ENCODE data around the gene KLK8. TPM values are rescaled to one million over a fixed set of nuclear protein-coding genes. Genes with fewer than 3 reads are reported as not detected.

The KLK8 gene
- total and polyA plus RNA-seq, 3 experiments from 2014 or later, result not detected

DNA sequence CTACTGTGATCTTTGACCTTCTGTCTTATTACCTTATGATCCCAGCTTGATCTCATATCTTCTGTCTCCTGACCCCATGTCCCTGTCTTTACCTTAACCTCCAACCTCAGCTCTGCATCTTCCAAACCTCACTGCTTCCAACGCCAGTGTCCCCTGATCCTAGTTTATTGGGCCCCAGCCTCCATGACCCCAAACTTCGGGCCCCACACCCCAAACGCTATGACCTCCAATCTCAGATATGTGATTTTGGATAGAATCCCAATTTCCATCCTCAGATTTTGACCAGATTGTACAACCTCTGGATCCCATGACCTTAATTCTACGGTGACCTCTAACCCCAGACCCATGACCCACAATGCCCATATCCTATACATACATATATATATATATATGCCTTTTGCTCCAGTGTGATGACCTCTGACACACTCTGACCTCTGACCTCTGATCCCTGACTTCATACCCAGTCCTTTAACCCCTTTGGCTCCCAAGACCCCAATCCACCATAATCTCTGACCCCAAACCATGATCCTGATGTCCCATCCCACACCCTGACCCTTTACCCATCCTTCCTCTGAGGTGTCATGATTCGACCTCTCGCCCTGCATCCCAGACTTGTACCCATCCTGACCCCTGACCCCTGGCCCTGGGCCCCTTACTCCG is 29.9 kb upstream of the KLK8 start:
- Mint-ChIP-seq H3K4me3 (no peak overlapping the region), H3K4me1 (no peaks in the 10 kb centered on the region), H3K9me3 (no peaks in the 10 kb centered on the region), H3K27ac (peak overlapping the region in 2 of 8 donors; percentile 59 to 62), H3K36me3 (no peaks in the 10 kb centered on the region), H3K27me3 (peaks cover 40 to 49% of the 10 kb centered on the region in 2 donors)
- ChIA-PET POLR2A (no interaction called here), CTCF (no interaction called here)
- H3K4me1 ChIP-seq (ENCODE audit: insufficient read depth, low read length), result no peaks in the 10 kb centered on the region
- DNase-seq, result no peak
- no peak overlapping the region for H3K4me3 ChIP-seq (ENCODE audit: low read length)
- no peak overlapping the region for H3K27ac ChIP-seq (ENCODE audit: low read depth, low read length)
- H3K36me3 ChIP-seq (ENCODE audit: insufficient read depth, low read length), result no peaks in the 10 kb centered on the region
- no peaks in the 10 kb centered on the region for H3K9me3 ChIP-seq (ENCODE audit: low read length)
- H3K27me3 ChIP-seq (ENCODE audit: insufficient read depth, low read length, poor library complexity, severe bottlenecking), result peaks cover 5% of the 10 kb centered on the region

DNA sequence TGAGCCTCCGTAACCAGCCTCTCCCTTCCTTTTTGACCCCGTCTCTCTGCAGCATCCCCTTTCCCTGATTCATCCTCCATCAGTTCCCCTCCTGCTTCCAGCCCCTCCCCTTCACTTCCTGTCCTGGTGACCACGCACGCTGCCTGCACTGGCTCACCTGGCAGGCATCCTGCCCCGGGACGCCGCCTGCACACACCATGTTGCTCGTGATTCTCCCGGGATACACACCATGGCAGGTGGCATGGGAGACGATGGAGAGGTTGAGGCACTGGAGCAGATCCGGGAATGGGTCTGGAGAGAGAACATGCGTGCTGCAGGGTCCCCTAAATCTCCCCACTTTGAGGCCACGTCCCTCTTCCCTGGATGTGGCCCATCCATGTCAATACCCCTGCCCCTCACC is 29.2 kb upstream of the KLK8 start:
- Mint-ChIP-seq H3K36me3 (no peaks in the 10 kb centered on the region), H3K9me3 (no peaks in the 10 kb centered on the region), H3K27me3 (peaks cover 39 to 49% of the 10 kb centered on the region in 2 donors), H3K4me3 (no peak overlapping the region), H3K4me1 (no peaks in the 10 kb centered on the region), H3K27ac (no peak overlapping the region)
- no peaks in the 10 kb centered on the region for H3K9me3 ChIP-seq (ENCODE audit: low read length)
- ChIA-PET CTCF (no interaction called here), POLR2A (no interaction called here)
- no peak overlapping the region for H3K4me3 ChIP-seq (ENCODE audit: low read length)
- H3K27ac ChIP-seq (ENCODE audit: low read depth, low read length), result no peak overlapping the region
- no peak for DNase-seq
- no peaks in the 10 kb centered on the region for H3K36me3 ChIP-seq (ENCODE audit: insufficient read depth, low read length)
- no peaks in the 10 kb centered on the region for H3K4me1 ChIP-seq (ENCODE audit: insufficient read depth, low read length)
- peaks cover 5% of the 10 kb centered on the region for H3K27me3 ChIP-seq (ENCODE audit: insufficient read depth, low read length, poor library complexity, severe bottlenecking)

DNA sequence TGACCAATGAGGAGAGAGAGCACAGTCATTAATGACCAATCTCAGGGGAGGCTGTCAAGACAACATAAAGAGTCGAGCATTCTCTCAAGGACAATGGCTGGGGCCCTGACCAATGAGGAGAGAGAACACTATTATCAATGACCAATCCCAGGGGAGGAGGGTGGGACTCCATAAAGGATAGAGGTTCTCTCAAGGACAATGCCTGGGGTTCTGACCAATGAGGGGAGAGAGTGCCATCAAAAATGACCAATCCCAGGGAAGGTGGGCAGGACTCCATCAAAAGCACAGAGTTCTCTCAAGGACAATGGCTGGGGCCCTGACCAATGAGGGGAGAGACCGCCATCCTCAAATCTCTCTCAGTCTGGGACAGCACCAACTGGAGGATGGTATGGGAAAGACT is 28.3 kb upstream of the KLK8 start:
- CTCF ChIA-PET, result no interaction called here
- H3K9me3 Mint-ChIP-seq, result no peaks in the 10 kb centered on the region
- no peak overlapping the region for H3K27ac ChIP-seq (ENCODE audit: low read depth, low read length)
- no peaks in the 10 kb centered on the region for H3K9me3 ChIP-seq (ENCODE audit: low read length)
- no peak overlapping the region for H3K4me3 Mint-ChIP-seq
- H3K27me3 ChIP-seq (ENCODE audit: insufficient read depth, low read length, poor library complexity, severe bottlenecking), result peaks cover 9% of the 10 kb centered on the region
- DNase-seq, result no peak
- H3K27me3 Mint-ChIP-seq, result peaks cover 41 to 53% of the 10 kb centered on the region in 2 donors
- no peaks in the 10 kb centered on the region for H3K36me3 ChIP-seq (ENCODE audit: insufficient read depth, low read length)
- no peak overlapping the region for H3K4me3 ChIP-seq (ENCODE audit: low read length)
- H3K36me3 Mint-ChIP-seq, result no peaks in the 10 kb centered on the region
- no peaks in the 10 kb centered on the region for H3K4me1 ChIP-seq (ENCODE audit: insufficient read depth, low read length)
- H3K4me1 Mint-ChIP-seq, result no peaks in the 10 kb centered on the region
- POLR2A ChIA-PET, result no interaction called here
- no peak overlapping the region for H3K27ac Mint-ChIP-seq

DNA sequence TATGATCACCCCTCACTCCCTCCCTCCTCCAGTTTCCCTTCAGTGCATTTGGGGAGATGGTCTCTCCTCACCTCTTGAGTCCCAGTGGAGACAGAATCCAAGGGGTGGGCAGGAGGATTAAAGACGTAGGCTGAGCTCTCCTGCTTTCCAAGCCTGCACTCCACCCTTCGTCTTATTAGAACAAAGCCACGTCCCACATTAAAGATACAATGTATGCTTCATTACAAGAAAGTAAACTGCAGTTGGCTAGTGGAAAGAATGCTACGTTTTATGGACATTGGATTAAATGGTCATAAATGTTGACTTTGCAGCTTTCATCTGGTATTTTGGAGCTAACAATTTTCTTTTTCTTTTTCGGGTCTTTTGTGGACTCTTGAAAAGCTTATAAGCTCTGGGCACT is 26.5 kb upstream of the KLK8 start:
- Histone ChIP-seq H3K9me3 (ENCODE audit: low read length) (no peaks in the 10 kb centered on the region), H3K27me3 (ENCODE audit: insufficient read depth, low read length, poor library complexity, severe bottlenecking) (peaks cover 9% of the 10 kb centered on the region), H3K27ac (ENCODE audit: low read depth, low read length) (no peak overlapping the region), H3K36me3 (ENCODE audit: insufficient read depth, low read length) (no peaks in the 10 kb centered on the region), H3K4me3 (ENCODE audit: low read length) (no peak overlapping the region), H3K4me1 (ENCODE audit: insufficient read depth, low read length) (no peaks in the 10 kb centered on the region)
- POLR2A ChIA-PET, result no interaction called here
- CTCF ChIA-PET, result no interaction called here
- Mint-ChIP-seq H3K4me3 (no peak overlapping the region), H3K27me3 (peaks cover 36 to 46% of the 10 kb centered on the region in 2 donors), H3K27ac (peak overlapping the region in 1 of 8 donors; percentile 63), H3K36me3 (no peaks in the 10 kb centered on the region), H3K4me1 (no peaks in the 10 kb centered on the region), H3K9me3 (no peaks in the 10 kb centered on the region)
- DNase-seq, result no peak

DNA sequence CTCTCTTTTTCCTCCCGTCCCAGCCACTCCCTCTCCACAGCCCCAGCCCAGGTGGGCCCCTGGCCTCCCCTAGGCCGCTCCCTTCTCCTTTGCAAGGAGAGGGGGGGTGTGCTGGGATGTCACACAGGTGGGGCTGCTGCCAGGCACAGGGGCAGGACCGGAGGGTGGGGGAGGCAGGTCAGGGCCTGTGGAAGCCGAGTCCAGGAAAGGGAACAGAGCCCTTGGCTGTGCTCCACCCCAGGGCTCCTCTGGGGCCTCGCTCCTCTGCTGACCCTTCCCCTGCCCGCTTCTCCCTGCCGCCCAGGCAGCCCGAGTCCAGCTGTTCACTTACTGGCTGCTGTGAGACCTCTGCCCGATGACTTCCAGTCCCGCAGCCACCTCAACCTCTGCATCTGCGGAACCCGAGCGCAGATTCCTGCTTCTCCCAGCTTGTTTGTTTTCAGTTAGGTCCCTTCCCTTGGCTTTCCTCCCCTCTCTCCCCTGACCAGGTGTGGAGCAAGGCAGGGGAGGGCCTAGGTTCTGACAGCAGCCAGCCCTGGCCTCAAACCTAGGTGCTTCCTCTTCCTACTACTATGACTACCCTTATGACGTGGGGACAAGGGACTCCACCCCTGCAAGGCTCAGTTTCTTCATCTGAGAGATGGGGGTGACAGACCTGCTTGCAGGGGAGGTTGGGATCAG is 25.9 kb upstream of the KLK8 start:
- H3K4me3 ChIP-seq (ENCODE audit: low read length), result no peak overlapping the region
- H3K4me1 ChIP-seq (ENCODE audit: insufficient read depth, low read length), result no peaks in the 10 kb centered on the region
- no peaks in the 10 kb centered on the region for H3K9me3 Mint-ChIP-seq
- no peaks in the 10 kb centered on the region for H3K4me1 Mint-ChIP-seq
- no peaks in the 10 kb centered on the region for H3K9me3 ChIP-seq (ENCODE audit: low read length)
- peaks cover 14% of the 10 kb centered on the region for H3K27me3 ChIP-seq (ENCODE audit: insufficient read depth, low read length, poor library complexity, severe bottlenecking)
- peaks cover 35 to 52% of the 10 kb centered on the region in 2 donors for H3K27me3 Mint-ChIP-seq
- H3K27ac ChIP-seq (ENCODE audit: low read depth, low read length), result no peak overlapping the region
- POLR2A ChIA-PET, result no interaction called here
- no peak overlapping the region for H3K27ac Mint-ChIP-seq
- no peaks in the 10 kb centered on the region for H3K36me3 ChIP-seq (ENCODE audit: insufficient read depth, low read length)
- DNase-seq, result no peak
- CTCF ChIA-PET, result no interaction called here
- H3K4me3 Mint-ChIP-seq, result no peak overlapping the region
- H3K36me3 Mint-ChIP-seq, result no peaks in the 10 kb centered on the region

DNA sequence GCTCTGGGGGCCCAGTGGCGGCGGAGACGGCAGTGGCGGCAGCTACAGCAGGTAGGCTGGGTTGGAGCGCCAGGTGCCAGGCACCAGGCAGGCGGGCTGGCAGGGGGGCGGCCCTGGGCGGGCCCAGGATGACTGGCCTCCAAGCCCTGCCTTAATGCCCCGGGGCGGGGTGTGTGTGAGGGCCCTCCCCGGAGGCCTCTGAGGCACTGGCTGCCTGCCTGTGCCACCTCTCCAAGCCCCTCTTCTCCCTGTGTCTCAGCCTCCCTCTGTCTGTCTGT is 25.1 kb upstream of the KLK8 start, which contains the start of gene KLK11:
TSS of gene KLK11 (minus strand) at position 63 of the 278 bp plus-strand sequence. CDS start 985 bp downstream, outside the sequence.
- Histone ChIP-seq H3K9me3 (ENCODE audit: low read length) (no peaks in the 10 kb centered on the region), H3K36me3 (ENCODE audit: insufficient read depth, low read length) (no peaks in the 10 kb centered on the region), H3K27ac (ENCODE audit: low read depth, low read length) (no peak within 1 kb of the TSS), H3K27me3 (ENCODE audit: insufficient read depth, low read length, poor library complexity, severe bottlenecking) (peaks cover 15% of the 10 kb centered on the region), H3K4me3 (ENCODE audit: low read length) (no peak within 1 kb of the TSS), H3K4me1 (ENCODE audit: insufficient read depth, low read length) (no peaks in the 10 kb centered on the region)
- Mint-ChIP-seq H3K36me3 (no peaks in the 10 kb centered on the region), H3K9me3 (no peaks in the 10 kb centered on the region), H3K27ac (no peak within 1 kb of the TSS), H3K27me3 (peaks cover 33 to 49% of the 10 kb centered on the region in 2 donors), H3K4me1 (no peaks in the 10 kb centered on the region), H3K4me3 (no peak within 1 kb of the TSS)
- ChIA-PET CTCF (no interaction called here), POLR2A (no interaction called here)
- DNase-seq, result no peak

DNA sequence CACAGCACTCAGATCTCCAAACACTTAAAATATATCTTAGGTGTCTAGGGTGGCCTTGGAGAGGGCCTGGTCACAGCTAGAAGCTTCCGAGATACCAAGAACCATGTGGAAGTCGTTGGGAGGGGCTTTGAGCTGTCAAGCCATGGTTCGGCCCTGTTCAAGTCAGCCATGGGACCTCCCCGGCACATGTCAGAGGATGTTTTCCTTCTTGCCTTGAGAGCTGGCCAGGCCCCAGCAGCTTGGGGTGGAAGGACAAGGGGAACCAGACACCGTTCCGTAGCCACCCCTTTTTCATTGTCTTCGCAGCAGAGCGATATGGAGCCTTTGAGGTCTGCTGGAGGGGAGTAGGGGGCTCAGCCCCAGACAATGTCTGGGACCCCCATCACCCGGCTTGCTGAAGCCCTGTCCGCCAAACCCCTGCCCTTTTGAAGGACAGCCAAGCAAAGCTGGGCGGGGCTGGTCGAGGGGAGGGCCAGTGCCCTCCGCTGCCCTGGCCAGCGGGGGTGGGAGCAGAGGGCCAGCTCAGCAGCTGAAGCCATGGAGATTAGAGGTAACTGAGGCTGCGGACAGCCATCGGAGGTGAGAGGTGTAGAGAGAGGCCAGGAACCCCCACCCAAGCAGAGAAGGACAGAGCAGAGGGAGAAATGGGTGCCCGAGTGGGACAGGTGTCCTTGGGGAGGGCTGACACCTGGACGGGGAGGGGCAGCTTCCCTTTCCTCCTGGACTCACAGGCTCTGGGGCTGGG is 24.6 kb upstream of the KLK8 start:
- Mint-ChIP-seq H3K27ac (no peak overlapping the region), H3K27me3 (peaks cover 34 to 49% of the 10 kb centered on the region in 2 donors), H3K36me3 (no peaks in the 10 kb centered on the region), H3K4me1 (no peaks in the 10 kb centered on the region), H3K4me3 (no peak overlapping the region), H3K9me3 (no peaks in the 10 kb centered on the region)
- Histone ChIP-seq H3K27me3 (ENCODE audit: insufficient read depth, low read length, poor library complexity, severe bottlenecking) (peaks cover 15% of the 10 kb centered on the region), H3K4me1 (ENCODE audit: insufficient read depth, low read length) (no peaks in the 10 kb centered on the region), H3K27ac (ENCODE audit: low read depth, low read length) (no peak overlapping the region), H3K9me3 (ENCODE audit: low read length) (no peaks in the 10 kb centered on the region), H3K36me3 (ENCODE audit: insufficient read depth, low read length) (no peaks in the 10 kb centered on the region), H3K4me3 (ENCODE audit: low read length) (no peak overlapping the region)
- ChIA-PET POLR2A (no interaction called here), CTCF (no interaction called here)
- no peak for DNase-seq

DNA sequence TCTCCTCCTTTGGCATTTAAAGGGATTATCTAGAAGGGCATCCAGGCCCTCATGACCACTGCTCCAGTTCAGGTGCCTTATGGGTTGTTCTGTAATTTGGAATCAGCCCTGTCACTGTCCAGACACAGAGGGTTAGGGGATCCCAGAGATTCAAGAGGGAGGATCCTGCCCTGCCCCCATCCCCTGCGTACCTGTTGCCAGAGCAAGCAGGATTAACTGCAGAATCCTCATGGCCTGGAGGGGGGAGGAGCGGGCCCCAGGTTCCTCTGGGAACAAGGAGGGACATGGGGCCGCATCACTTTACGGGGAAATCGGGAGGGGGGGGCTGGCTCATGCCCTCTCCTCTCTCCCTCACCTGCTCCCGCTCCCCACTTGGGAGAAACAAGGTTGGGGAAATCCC is 24.0 kb upstream of the KLK8 start:
- H3K4me3 Mint-ChIP-seq, result no peak overlapping the region
- Histone ChIP-seq H3K36me3 (ENCODE audit: insufficient read depth, low read length) (no peaks in the 10 kb centered on the region), H3K9me3 (ENCODE audit: low read length) (no peaks in the 10 kb centered on the region), H3K27ac (ENCODE audit: low read depth, low read length) (no peak overlapping the region), H3K27me3 (ENCODE audit: insufficient read depth, low read length, poor library complexity, severe bottlenecking) (peaks cover 15% of the 10 kb centered on the region), H3K4me3 (ENCODE audit: low read length) (no peak overlapping the region), H3K4me1 (ENCODE audit: insufficient read depth, low read length) (no peaks in the 10 kb centered on the region)
- peak overlapping the region in 1 of 8 donors; percentile 64 for H3K27ac Mint-ChIP-seq
- H3K4me1 Mint-ChIP-seq, result no peaks in the 10 kb centered on the region
- H3K36me3 Mint-ChIP-seq, result no peaks in the 10 kb centered on the region
- DNase-seq, result no peak
- ChIA-PET POLR2A (no interaction called here), CTCF (no interaction called here)
- H3K27me3 Mint-ChIP-seq, result peaks cover 35 to 46% of the 10 kb centered on the region in 2 donors
- no peaks in the 10 kb centered on the region for H3K9me3 Mint-ChIP-seq
